ENCODE results near the gene GOLGA2. TPM values are rescaled to one million over a fixed set of nuclear protein-coding genes. Genes with fewer than 3 reads are reported as not detected.
A peak's percentile ranks its signal among the peaks of the same experiment; 100 is the strongest.

GOLGA2 gene
- total RNA-seq, 6 donors from 2014 or later: 78.4 to 138 (median 93.8) TPM

DNA sequence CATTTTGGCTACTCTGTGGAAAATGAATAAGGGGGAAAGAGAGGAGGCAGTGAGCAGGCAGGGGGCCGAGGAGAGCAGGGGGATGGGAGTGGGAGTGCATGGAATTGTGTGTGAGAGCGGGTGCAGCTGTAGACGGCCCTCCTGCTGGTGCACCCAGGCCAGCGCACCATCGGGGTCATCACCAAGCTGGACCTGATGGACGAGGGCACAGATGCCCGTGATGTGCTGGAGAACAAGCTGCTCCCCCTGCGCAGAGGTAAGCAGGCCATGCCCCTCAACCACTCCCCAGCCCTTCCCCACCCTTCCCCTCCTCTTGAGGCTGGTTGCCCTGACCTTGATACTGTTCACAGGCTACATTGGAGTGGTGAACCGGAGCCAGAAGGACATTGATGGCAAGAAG is 56.0 kb downstream of the GOLGA2 start:
- DNase-seq (no peak), ATAC-seq (ENCODE audit: low FRiP score in 2 of 2) (no peak)
- H3K9me3 ChIP-seq: no peaks in the 10 kb centered on the region
- 81 to 83% methylated on average over 8 to 9 of the region's 9 CpGs for WGBS, 2 donors
- no peaks in the 10 kb centered on the region for H3K27me3 ChIP-seq
- H3K4me3 ChIP-seq: no peak overlapping the region
- TF ChIP-seq POLR2AphosphoS5 (IDR thresholded peaks at IDR 0.05): no peak
- no peak overlapping the region for H3K27ac ChIP-seq
- no peaks in the 10 kb centered on the region for H3K36me3 ChIP-seq
- H3K4me1 ChIP-seq: peaks cover 0 to 18% (median 13%) of the 10 kb centered on the region in 4 donors

DNA sequence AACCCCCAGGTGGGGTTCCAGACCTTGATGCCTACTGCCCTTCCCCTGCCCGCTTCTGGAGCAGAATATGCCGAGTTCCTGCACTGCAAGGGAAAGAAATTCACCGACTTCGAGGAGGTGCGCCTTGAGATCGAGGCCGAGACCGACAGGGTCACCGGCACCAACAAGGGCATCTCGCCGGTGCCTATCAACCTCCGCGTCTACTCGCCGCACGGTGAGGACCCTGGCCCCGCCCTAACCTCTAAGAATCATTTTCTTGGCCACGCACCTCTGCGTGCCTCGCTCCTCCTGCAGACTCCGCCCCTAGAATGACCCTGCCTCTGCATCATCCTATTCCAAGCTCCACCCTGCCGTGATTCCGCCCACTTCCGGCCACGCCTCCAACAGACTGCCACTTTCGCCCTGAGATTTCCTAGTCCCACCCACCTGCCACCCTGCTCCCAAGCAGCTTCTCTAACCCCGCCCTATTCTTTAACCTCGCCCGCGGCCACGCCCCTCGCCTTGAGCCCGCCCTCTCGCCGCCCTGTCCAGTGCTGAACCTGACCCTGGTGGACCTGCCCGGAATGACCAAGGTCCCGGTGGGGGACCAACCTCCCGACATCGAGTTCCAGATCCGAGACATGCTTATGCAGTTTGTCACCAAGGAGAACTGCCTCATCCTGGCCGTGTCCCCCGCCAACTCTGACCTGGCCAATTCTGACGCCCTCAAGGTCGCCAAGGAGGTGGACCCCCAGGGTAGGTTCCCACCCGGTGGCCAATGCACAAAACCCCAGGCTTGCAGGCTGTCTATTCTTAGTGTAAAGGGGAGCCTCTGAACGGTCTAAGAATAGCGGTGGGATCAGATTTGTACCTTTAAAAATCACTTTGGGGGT is 57.1 kb downstream of the GOLGA2 start:
- Histone ChIP-seq H3K36me3 (no peaks in the 10 kb centered on the region), H3K4me3 (peak overlapping the region in 3 of 4 donors; percentile 27 to 49 (median 46)), H3K27me3 (no peaks in the 10 kb centered on the region), H3K4me1 (peaks cover 0 to 18% (median 13%) of the 10 kb centered on the region in 4 donors), H3K9me3 (no peaks in the 10 kb centered on the region), H3K27ac (no peak overlapping the region)
- ATAC-seq (ENCODE audit: low FRiP score in 2 of 2): peak; percentile 90 to 95
- 19 to 33% methylated on average over 33 to 47 of the region's 47 CpGs for WGBS, 2 donors
- DNase-seq: peak; percentile 96 to 98
- TF ChIP-seq, protein P1, sequence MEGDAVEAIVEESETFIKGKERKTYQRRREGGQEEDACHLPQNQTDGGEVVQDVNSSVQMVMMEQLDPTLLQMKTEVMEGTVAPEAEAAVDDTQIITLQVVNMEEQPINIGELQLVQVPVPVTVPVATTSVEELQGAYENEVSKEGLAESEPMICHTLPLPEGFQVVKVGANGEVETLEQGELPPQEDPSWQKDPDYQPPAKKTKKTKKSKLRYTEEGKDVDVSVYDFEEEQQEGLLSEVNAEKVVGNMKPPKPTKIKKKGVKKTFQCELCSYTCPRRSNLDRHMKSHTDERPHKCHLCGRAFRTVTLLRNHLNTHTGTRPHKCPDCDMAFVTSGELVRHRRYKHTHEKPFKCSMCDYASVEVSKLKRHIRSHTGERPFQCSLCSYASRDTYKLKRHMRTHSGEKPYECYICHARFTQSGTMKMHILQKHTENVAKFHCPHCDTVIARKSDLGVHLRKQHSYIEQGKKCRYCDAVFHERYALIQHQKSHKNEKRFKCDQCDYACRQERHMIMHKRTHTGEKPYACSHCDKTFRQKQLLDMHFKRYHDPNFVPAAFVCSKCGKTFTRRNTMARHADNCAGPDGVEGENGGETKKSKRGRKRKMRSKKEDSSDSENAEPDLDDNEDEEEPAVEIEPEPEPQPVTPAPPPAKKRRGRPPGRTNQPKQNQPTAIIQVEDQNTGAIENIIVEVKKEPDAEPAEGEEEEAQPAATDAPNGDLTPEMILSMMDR (IDR thresholded peaks at IDR 0.05): peak in 4 of 6 experiments; percentile 11 to 55 (median 29)
- TF ChIP-seq POLR2A (IDR thresholded peaks at IDR 0.05) (no peak), EP300 (IDR thresholded peaks at IDR 0.05) (no peak), POLR2AphosphoS5 (IDR thresholded peaks at IDR 0.05) (no peak)

DNA sequence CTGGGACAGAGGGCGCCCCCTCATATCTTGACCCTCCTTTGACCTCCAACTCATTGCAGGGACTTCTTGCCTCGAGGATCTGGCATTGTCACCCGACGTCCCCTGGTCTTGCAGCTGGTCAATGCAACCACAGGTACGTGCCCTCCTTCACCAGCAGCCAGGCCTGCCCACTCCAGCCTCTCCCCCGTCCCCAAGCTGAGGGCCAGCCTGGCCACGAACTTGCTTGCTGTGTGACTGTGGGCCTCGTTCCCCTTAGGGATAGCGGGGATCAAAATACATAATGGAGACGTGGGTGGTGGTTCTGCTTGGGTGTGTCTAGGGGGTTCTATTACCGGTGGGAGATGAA is 57.7 kb downstream of the GOLGA2 start:
- H3K4me1 ChIP-seq: peaks cover 0 to 18% (median 13%) of the 10 kb centered on the region in 4 donors
- H3K9me3 ChIP-seq: no peaks in the 10 kb centered on the region
- no peaks in the 10 kb centered on the region for H3K27me3 ChIP-seq
- DNase-seq (no peak), ATAC-seq (ENCODE audit: low FRiP score in 2 of 2) (no peak)
- no peaks in the 10 kb centered on the region for H3K36me3 ChIP-seq
- TF ChIP-seq POLR2A (IDR thresholded peaks at IDR 0.05): no peak
- TF ChIP-seq, protein P1 (IDR thresholded peaks at IDR 0.05): no peak
- no peak for TF ChIP-seq POLR2AphosphoS5 (IDR thresholded peaks at IDR 0.05)
- TF ChIP-seq EP300 (IDR thresholded peaks at IDR 0.05): no peak
- H3K27ac ChIP-seq: no peak overlapping the region
- 69 to 76% methylated on average over 10 to 11 of the region's 11 CpGs for WGBS, 2 donors
- H3K4me3 ChIP-seq: peak overlapping the region in 3 of 4 donors; percentile 27 to 49 (median 46)

DNA sequence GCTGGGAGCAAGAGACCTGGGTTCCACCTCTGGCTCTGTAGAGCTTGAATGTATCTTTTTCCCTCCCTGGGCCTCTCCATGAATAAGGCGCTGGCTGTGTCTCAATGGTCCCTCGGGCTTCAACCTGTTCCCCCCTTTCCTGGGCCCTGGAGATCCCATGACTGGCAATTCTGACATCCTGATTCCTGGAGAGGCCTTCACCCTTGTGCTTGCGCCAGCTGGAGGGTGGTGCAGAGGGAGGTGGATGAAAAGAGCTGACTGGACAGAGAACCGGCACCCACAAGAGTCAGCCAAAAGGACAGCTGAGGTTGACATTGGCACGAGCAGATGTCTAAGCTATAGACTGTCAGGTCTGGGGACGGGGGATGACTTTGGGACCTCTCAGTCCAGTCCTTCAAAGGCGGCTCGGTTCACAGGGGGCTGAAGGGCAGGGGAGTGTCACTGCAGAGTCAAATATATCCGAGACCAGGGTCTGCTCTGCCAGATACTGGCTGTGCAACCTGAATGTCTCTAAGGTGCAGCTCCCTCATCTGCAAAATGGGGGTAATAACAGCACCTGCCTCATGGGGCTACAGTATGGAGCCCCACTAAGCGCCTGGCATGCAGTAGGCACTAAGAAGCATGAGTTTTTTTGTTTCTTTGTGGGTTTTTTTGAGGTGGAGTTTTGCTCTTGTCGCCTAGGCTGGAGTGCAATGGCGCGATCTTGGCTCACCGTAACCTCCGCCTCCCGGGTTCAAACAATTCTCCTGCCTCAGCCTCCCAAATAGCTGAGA is 58.8 kb downstream of the GOLGA2 start:
- Histone ChIP-seq H3K36me3 (no peaks in the 10 kb centered on the region), H3K27me3 (no peaks in the 10 kb centered on the region), H3K9me3 (no peaks in the 10 kb centered on the region), H3K4me3 (no peak overlapping the region), H3K4me1 (peaks cover 0 to 18% (median 13%) of the 10 kb centered on the region in 4 donors), H3K27ac (no peak overlapping the region)
- TF ChIP-seq, protein P1 (IDR thresholded peaks at IDR 0.05): no peak
- TF ChIP-seq EP300 (IDR thresholded peaks at IDR 0.05): no peak
- no peak for TF ChIP-seq POLR2A (IDR thresholded peaks at IDR 0.05)
- TF ChIP-seq POLR2AphosphoS5 (IDR thresholded peaks at IDR 0.05): no peak
- DNase-seq: no peak
- 83 to 86% methylated on average over 15 to 16 of the region's 16 CpGs for WGBS, 2 donors
- ATAC-seq (ENCODE audit: low FRiP score in 2 of 2): no peak

Measured in upper lobe of left lung (tissue), 6 donors.